WTC11 (cell line): ENCODE data around the gene GSG1L2.

Source experiments
- MXD4 ChIP-seq: fragments of 250-450 bp; sonication (Bioruptor Pico); IDR thresholded peaks from 2 replicates; pipeline ENCODE4 v1.8.0; 2021; ENCODE audit warnings: mild to moderate bottlenecking, moderate library complexity, borderline replicate concordance
- NFYB ChIP-seq: sonication (generic); formaldehyde crosslinking; conservative IDR thresholded peaks from 2 replicates; pipeline ENCODE4 v1.8.0; 2022; ENCODE audit warnings: low read depth, missing genetic modification reagents
- TEAD4 ChIP-seq: sonication (generic); formaldehyde crosslinking; IDR thresholded peaks from 2 replicates; pipeline ENCODE4 v1.8.0; 2022; ENCODE audit warnings: mild to moderate bottlenecking, missing genetic modification reagents
- ZNF138 ChIP-seq: sonication (generic); formaldehyde crosslinking; conservative IDR thresholded peaks from 2 replicates; pipeline ENCODE4 v1.8.1; 2022; ENCODE audit warnings: mild to moderate bottlenecking, moderate library complexity, missing genetic modification reagents
- ZNF423 ChIP-seq: fragments of 250-450 bp; sonication (Bioruptor Pico); IDR thresholded peaks from 2 replicates; pipeline ENCODE4 v2.1.2; 2022; ENCODE audit warnings: mild to moderate bottlenecking, moderate library complexity
- TF ChIP-seq, protein P1 (sequence below): sonication (generic); formaldehyde crosslinking; IDR thresholded peaks from 2 replicates; pipeline ENCODE4 v1.8.1; 2022; ENCODE audit warnings: mild to moderate bottlenecking, missing genetic modification reagents, moderate library complexity, borderline replicate concordance
- TF ChIP-seq, protein P2 (sequence below): fragments of 200-600 bp; IDR thresholded peaks from 2 replicates; pipeline ENCODE4 v1.8.0; 2022; ENCODE audit warnings: antibody characterized with exemption
- TF ChIP-seq, protein P3 (sequence below): sonication (generic); formaldehyde crosslinking; IDR thresholded peaks from 2 replicates; pipeline ENCODE4 v1.8.1; 2023; ENCODE audit warnings: mild to moderate bottlenecking, missing genetic modification reagents, moderate library complexity
- TF ChIP-seq, protein P4 (sequence below): sonication (generic); formaldehyde crosslinking; IDR thresholded peaks from 2 replicates; pipeline ENCODE4 v1.8.1; 2023; ENCODE audit warnings: mild to moderate bottlenecking, missing genetic modification reagents
- TF ChIP-seq, protein P5 (sequence below): sonication (generic); formaldehyde crosslinking; IDR thresholded peaks from 2 replicates; pipeline ENCODE4 v1.8.1; 2023; ENCODE audit warnings: mild to moderate bottlenecking, missing genetic modification reagents
- TF ChIP-seq, protein P6 (sequence below): sonication (generic); formaldehyde crosslinking; IDR thresholded peaks from 2 replicates; pipeline ENCODE4 v1.8.0; 2022; ENCODE audit warnings: mild to moderate bottlenecking, missing genetic modification reagents
- TF ChIP-seq, protein P7 (sequence below): sonication (generic); formaldehyde crosslinking; IDR thresholded peaks from 2 replicates; pipeline ENCODE4 v1.8.0; 2022; ENCODE audit warnings: mild to moderate bottlenecking, missing genetic modification reagents
- TF ChIP-seq, protein P8 (sequence below): sonication (generic); formaldehyde crosslinking; conservative IDR thresholded peaks from 2 replicates; pipeline ENCODE4 v1.8.1; 2023; ENCODE audit warnings: mild to moderate bottlenecking, low read depth, missing genetic modification reagents, moderate library complexity
- TF ChIP-seq, protein P9 (sequence below): sonication (generic); formaldehyde crosslinking; IDR thresholded peaks from 2 replicates; pipeline ENCODE4 v1.8.1; 2023; ENCODE audit warnings: mild to moderate bottlenecking, missing genetic modification reagents, moderate library complexity

DNA sequence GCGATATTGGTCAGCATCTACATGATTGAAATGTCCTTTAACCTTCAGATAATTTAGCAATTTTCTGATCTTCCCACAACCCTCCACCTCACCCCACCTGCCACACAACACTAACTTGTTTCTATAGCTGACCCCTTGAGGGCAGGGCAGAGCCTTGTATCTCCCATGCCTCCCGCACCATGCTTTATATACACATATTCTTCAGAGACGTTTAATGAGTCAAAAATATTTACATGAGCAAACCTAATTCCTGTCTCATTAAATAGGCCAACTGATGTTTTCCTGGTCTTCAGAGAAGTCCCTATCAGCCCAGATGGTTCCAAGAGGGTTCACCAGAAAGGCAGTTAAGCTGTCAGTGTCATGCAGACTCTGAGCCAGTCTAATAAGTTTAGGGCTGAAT, 23.9 kb downstream of the GSG1L2 start:
- TF ChIP-seq MXD4 (CRISPR knock-in tag) (no peak), ZNF423 (CRISPR knock-in tag) (no peak), NFYB (CRISPR knock-in tag) (no peak), ZNF138 (CRISPR knock-in tag) (no peak), TEAD4 (CRISPR knock-in tag) (no peak)
- TF ChIP-seq, protein P1, sequence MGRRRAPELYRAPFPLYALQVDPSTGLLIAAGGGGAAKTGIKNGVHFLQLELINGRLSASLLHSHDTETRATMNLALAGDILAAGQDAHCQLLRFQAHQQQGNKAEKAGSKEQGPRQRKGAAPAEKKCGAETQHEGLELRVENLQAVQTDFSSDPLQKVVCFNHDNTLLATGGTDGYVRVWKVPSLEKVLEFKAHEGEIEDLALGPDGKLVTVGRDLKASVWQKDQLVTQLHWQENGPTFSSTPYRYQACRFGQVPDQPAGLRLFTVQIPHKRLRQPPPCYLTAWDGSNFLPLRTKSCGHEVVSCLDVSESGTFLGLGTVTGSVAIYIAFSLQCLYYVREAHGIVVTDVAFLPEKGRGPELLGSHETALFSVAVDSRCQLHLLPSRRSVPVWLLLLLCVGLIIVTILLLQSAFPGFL (CRISPR knock-in tag) = no peak
- TF ChIP-seq, protein P2, sequence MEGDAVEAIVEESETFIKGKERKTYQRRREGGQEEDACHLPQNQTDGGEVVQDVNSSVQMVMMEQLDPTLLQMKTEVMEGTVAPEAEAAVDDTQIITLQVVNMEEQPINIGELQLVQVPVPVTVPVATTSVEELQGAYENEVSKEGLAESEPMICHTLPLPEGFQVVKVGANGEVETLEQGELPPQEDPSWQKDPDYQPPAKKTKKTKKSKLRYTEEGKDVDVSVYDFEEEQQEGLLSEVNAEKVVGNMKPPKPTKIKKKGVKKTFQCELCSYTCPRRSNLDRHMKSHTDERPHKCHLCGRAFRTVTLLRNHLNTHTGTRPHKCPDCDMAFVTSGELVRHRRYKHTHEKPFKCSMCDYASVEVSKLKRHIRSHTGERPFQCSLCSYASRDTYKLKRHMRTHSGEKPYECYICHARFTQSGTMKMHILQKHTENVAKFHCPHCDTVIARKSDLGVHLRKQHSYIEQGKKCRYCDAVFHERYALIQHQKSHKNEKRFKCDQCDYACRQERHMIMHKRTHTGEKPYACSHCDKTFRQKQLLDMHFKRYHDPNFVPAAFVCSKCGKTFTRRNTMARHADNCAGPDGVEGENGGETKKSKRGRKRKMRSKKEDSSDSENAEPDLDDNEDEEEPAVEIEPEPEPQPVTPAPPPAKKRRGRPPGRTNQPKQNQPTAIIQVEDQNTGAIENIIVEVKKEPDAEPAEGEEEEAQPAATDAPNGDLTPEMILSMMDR = no peak
- TF ChIP-seq, protein P3, sequence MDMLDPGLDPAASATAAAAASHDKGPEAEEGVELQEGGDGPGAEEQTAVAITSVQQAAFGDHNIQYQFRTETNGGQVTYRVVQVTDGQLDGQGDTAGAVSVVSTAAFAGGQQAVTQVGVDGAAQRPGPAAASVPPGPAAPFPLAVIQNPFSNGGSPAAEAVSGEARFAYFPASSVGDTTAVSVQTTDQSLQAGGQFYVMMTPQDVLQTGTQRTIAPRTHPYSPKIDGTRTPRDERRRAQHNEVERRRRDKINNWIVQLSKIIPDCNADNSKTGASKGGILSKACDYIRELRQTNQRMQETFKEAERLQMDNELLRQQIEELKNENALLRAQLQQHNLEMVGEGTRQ = no peak
- TF ChIP-seq, protein P4, sequence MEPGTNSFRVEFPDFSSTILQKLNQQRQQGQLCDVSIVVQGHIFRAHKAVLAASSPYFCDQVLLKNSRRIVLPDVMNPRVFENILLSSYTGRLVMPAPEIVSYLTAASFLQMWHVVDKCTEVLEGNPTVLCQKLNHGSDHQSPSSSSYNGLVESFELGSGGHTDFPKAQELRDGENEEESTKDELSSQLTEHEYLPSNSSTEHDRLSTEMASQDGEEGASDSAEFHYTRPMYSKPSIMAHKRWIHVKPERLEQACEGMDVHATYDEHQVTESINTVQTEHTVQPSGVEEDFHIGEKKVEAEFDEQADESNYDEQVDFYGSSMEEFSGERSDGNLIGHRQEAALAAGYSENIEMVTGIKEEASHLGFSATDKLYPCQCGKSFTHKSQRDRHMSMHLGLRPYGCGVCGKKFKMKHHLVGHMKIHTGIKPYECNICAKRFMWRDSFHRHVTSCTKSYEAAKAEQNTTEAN (CRISPR knock-in tag) = no peak
- TF ChIP-seq, protein P5, sequence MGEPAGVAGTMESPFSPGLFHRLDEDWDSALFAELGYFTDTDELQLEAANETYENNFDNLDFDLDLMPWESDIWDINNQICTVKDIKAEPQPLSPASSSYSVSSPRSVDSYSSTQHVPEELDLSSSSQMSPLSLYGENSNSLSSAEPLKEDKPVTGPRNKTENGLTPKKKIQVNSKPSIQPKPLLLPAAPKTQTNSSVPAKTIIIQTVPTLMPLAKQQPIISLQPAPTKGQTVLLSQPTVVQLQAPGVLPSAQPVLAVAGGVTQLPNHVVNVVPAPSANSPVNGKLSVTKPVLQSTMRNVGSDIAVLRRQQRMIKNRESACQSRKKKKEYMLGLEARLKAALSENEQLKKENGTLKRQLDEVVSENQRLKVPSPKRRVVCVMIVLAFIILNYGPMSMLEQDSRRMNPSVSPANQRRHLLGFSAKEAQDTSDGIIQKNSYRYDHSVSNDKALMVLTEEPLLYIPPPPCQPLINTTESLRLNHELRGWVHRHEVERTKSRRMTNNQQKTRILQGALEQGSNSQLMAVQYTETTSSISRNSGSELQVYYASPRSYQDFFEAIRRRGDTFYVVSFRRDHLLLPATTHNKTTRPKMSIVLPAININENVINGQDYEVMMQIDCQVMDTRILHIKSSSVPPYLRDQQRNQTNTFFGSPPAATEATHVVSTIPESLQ (CRISPR knock-in tag) = no peak
- TF ChIP-seq, protein P6, sequence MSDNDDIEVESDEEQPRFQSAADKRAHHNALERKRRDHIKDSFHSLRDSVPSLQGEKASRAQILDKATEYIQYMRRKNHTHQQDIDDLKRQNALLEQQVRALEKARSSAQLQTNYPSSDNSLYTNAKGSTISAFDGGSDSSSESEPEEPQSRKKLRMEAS (CRISPR knock-in tag) = no peak
- TF ChIP-seq, protein P7, sequence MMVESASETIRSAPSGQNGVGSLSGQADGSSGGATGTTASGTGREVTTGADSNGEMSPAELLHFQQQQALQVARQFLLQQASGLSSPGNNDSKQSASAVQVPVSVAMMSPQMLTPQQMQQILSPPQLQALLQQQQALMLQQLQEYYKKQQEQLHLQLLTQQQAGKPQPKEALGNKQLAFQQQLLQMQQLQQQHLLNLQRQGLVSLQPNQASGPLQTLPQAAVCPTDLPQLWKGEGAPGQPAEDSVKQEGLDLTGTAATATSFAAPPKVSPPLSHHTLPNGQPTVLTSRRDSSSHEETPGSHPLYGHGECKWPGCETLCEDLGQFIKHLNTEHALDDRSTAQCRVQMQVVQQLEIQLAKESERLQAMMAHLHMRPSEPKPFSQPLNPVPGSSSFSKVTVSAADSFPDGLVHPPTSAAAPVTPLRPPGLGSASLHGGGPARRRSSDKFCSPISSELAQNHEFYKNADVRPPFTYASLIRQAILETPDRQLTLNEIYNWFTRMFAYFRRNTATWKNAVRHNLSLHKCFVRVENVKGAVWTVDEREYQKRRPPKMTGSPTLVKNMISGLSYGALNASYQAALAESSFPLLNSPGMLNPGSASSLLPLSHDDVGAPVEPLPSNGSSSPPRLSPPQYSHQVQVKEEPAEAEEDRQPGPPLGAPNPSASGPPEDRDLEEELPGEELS (CRISPR knock-in tag) = no peak
- TF ChIP-seq, protein P8, sequence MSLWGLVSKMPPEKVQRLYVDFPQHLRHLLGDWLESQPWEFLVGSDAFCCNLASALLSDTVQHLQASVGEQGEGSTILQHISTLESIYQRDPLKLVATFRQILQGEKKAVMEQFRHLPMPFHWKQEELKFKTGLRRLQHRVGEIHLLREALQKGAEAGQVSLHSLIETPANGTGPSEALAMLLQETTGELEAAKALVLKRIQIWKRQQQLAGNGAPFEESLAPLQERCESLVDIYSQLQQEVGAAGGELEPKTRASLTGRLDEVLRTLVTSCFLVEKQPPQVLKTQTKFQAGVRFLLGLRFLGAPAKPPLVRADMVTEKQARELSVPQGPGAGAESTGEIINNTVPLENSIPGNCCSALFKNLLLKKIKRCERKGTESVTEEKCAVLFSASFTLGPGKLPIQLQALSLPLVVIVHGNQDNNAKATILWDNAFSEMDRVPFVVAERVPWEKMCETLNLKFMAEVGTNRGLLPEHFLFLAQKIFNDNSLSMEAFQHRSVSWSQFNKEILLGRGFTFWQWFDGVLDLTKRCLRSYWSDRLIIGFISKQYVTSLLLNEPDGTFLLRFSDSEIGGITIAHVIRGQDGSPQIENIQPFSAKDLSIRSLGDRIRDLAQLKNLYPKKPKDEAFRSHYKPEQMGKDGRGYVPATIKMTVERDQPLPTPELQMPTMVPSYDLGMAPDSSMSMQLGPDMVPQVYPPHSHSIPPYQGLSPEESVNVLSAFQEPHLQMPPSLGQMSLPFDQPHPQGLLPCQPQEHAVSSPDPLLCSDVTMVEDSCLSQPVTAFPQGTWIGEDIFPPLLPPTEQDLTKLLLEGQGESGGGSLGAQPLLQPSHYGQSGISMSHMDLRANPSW (CRISPR knock-in tag) = no peak
- TF ChIP-seq, protein P9, sequence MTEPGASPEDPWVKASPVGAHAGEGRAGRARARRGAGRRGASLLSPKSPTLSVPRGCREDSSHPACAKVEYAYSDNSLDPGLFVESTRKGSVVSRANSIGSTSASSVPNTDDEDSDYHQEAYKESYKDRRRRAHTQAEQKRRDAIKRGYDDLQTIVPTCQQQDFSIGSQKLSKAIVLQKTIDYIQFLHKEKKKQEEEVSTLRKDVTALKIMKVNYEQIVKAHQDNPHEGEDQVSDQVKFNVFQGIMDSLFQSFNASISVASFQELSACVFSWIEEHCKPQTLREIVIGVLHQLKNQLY (CRISPR knock-in tag) = no peak
